Activated T-cell treated with anti-CD3 and anti-CD28 coated beads for 1 hour (primary cell): Measurements from ENCODE around the gene TMEM154.
"Not testable (repeated sequence)": the region's sequence is repeated elsewhere in the genome, so short reads cannot be mapped to it uniquely, and the experiment has no call there.

Experiments
- DNase-seq: peaks from one replicate; pipeline ENCODE4 v3.0.0-alpha.2; 2020; ENCODE audit warnings: low read depth

The TMEM154 gene

GRCh38 chr4:152667781-152668180 is 12.0 kb downstream of the TMEM154 start:
- no peak for DNase-seq

DNA sequence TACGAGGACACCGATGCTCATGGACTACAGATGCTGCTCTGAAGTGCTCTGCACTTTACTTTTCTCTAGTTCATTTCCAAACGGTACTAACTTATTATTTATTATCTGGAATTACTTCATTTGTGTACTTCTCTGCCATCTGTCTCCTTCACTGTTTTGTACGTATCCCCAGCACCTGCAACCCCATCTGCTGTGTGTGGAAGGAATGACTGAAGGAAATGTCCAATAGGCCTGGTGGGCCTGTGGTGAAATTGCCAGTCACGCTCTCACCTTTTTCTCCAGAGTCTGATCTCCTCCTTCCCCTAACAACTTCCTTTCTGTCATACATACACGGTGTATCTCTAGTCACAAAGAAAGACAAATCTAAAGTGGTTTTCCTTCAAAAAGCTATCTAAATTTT is 12.9 kb downstream of the TMEM154 start:
- DNase-seq, result no peak

- DNase-seq, result no peak
Observed at GRCh38 chr4:152665691-152666395, 14.0 kb downstream of the TMEM154 start.

- DNase-seq, result not testable (repeated sequence)
Observed at GRCh38 chr4:152664067-152664378, 15.8 kb downstream of the TMEM154 start.

DNA sequence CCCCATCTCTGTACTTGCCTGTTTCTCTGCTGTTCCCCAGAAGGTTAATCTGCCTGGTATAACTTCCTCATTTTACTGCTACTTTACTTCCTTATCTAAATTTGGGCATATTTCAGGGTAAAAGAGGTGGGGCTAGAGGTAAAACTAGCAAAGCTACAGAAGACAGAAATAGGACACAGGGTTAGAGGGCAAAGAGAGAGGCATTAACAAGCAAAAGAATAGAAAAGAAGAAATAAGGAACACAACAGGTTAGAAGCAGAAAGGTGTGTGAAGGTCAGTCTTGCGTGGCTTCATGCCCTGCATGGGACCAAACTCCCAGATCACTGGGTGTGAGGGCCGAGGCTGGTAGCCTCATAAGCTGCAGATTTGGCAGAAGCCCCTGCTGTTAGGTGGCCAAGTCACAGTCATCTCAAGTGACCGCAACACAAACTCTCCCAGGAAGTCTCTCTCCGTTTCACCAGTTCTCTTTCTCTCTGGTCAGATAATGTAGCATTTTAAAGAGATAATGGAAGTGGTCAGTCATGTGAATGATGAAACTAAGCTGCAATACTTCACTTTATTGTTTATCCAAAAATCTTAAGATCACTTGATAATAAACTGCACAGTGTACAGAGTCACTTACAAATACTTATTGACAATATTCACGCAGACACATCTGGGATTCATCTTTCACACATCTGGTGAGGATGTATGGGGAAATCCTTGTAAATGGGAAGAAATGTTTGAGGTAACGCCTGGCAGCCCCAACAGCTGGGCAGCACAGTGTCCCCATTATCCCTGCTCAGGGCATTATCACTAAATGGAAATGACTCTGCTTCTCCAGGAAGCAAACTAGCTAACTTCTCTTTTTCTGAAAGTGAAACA is 16.4 kb downstream of the TMEM154 start:
- DNase-seq, result no peak

DNA sequence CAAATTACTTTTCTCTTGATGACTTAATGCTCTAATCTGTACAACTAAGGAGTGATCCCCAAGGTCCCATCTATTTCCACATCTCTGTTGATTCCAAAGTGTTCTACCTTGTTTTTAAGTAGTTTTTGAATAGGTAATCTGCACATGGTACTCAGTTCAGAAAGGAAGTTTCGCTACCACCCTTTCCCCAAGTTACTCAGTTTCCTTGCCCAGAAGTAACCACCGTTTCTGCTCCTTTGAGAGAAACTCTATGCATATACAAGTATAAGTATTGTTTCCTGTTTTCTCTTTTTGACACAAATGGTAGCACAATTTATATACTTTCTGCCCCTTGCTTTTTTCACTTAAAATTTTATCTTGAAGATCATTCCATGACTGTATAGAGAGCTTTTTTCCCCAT is 18.1 kb downstream of the TMEM154 start:
- no peak for DNase-seq

GRCh38 chr4:152660526-152660925 is 19.3 kb downstream of the TMEM154 start:
- DNase-seq, result no peak

DNA sequence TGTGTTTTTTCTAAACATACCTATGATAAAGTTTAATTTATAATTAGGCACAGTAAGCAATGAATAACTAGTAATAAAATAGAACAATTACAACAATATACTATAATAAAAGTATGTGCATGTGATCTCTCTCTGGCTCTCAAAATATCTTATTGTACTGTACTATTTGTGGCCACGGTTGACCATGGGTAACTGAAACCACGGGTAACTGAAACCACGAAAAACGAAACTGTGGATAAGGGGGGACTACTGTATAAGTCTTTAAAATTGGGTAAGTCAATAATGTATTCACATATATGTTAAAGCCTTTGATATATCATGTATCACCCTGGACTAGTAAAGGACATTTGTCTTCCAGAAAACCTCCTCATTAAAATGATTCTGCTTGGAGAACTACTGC is 20.0 kb downstream of the TMEM154 start:
- no peak for DNase-seq

DNA sequence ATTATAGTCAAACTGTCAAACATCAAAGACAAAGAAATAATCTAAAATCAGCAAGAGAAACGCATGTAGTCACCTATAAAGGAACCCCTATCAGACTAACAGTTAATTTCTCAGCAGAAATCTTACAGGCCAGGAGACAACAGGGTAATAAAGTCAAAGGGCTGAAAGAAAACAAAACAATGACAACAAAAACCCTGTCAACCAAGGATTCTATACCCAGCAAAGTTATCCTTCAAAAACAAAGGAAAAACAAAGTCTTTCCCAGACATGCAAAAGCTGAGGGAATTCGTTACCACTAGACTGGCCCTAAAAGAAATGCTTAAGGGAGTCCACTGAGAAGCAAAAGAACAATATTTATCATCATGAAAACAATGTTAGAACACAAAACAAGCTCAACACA is 22.1 kb downstream of the TMEM154 start:
- DNase-seq, result no peak

DNA sequence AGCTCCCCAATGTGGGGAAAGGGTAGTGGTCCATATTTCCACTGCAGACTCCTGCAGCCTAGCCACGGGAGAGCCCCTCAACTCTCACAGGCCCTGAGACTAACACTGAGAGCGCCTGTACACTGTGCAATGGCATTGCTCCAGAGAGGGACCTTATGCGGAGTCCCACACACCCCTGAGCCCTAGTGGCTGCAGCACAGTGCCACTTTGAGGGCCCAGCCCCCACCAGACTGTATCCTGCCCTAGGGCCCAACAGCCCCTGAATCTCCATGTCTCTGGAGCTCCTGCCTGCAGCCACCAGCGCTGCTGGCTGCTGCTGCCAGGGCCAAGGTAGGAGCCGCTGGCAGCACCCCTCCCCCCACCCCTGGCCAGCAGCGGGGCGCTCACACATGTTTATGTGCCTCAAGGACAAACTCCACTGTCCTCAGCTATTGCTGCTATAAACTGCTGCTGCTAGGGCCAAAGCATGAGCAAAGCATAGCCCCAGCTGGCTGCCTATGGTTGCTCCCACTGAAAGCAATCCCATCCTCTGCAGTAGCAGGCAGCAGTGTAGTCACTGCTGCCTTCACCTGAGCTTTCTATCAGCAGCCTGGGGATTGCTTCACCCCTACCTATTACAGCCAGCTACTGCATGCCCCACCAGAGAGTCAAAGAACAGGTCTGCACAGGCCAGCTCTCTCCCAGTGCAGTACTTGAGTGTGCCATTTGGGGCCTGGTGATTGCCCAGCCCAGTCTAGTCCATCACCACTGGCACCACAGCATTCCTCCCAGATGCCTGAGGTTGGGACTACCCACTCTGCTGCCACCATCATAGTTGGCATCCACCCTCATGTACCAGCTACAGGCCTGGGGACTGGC is 24.3 kb downstream of the TMEM154 start:
- no peak for DNase-seq

DNA sequence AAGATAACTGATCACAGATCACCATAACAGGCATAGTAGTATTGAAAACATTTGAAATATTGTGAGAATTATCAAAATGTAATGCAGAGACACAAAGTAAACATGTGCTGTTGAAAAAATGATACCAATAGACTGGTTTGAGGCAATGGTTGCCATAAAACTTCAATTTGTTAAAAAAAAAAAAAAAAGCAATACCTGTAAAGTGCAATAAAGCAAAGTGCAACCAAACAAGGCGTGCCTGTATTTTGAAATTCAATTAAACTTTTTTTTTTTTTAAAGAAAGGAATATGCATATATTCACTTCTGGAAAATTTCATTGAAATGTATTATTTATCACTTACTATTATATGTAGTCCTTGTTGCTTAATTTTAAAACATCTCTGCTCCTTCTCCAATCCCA is 27.7 kb downstream of the TMEM154 start:
- DNase-seq, result no peak

DNA sequence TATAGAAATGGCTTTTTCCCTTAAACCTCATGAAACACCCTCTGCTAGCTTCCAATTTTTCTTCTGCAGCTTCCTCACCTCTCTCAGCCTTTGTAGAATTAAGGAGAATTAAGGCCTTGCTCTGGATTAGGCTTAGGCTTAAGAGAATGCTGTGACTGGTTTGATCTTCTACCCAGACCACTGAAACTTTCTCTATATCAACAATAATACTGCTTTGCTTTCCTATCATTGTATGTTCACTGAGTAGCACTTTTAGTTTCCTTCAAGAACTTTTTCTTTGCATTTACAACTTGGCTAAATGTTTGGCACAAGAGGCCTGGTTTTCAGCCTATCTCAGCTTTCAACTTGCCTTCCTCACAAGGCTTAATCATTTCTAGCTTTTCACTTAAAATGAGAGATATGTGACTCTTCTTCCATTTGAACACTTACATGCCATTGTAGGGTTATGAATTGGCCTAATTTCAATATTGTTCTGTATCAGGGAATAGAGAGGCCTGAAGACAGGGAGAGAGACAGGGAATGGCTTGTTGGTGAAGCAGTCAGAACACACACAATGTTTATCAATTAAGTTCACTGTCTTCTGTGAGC is 28.2 kb downstream of the TMEM154 start:
- no peak for DNase-seq

GRCh38 chr4:152646221-152646620 is 33.6 kb downstream of the TMEM154 start:
- DNase-seq, result no peak

DNA sequence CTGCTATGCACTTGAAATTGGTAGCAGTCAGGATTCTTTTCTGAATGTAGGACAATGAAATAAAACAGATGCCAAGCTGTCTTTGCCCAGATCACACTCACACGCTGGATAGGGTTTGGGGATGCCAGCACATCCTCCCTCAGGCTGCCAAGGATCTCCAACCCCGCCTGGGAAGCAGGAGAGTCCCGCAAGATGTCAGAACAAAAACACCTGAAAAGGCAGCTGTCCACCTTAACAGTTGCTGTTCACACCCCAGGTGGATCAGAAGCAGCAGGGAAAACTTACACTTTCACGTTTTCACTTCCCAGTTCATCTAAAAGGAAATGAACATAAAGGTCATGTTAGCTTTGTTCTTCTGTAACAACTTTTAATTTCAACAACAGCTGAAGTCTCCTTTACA is 35.7 kb downstream of the TMEM154 start:
- no peak for DNase-seq

DNA sequence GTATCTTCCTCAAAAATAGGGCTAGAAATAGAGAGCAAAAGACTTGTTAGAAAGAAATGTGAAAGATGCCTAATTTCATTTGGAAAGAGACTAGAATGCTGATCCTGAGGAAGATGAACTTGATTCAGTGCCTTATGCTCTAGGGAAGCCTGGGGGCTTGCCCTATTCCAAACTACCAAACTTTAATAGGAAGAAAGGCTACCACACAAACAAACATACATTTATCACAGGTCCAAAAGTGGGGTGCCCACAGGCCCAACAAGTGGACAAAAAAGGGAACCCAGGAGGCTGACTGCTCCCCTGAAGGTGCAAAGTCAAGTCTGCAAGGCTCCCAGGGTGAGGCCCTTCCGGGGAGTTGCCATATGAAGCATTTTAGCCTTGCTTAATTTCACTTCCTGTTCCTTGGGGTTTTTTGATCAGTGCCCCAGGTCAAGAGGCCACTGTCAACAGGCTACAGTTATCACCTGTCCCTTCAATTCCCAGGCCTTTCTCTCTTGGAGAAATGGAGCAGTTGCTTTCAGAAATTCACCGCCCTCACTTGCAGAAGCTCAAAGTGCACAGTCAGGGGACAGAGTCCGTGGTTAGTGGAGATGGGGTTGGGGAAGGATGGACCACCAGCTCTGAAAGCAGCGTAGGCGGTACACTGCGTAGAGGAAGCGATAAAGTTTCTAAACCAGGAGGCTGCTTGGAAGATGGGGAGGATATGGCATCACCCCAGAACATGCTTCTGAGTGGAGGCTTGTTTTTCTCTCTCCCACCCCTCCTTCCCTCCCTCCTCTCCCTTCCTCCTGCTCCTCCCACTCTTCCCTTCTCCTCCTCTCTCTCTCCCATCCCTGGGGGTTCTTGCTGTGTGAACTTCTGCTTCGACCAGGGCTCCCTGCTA is 36.4 kb downstream of the TMEM154 start:
- no peak for DNase-seq

DNA sequence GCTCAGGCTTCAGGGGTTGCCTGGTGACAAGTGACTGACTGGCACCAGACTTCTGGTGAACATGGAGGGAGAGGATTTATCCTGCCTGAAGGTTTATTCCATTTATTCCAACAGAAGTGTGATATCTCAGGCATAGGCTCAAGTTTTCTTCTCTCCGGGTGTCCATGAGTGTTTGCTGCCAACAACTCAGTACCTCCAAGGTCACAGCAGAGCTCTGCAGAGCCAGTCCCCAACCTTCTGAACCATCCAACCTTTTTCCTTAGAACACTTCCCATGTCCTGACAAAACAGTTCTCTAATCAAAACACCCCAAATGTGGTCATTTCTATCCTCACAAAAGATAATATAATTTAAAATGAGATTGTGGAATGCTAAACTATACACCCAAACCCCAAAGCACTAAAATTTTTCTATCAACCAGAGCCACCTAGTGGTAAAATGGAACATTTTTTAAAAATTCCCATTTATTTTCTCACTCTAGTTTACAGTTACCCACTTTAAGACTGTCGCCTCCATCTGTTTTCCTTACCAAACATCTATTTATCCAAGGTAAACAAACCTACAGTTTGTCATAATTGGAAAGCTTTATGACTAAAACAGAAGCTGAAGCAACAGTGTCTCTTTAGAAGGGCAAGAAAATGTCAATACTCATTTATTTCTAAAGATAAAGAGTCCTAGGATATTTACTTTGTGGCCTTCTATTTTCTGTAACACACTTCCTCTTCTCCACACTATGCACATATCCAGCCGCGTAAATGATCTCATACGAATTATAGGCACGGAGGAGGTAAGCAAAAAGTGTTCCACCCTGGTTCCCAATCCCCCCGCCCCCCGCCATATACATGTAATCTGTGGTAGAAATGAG is 39.5 kb downstream of the TMEM154 start:
- no peak for DNase-seq

GRCh38 chr4:152635851-152636250 is 43.9 kb downstream of the TMEM154 start:
- no peak for DNase-seq

DNA sequence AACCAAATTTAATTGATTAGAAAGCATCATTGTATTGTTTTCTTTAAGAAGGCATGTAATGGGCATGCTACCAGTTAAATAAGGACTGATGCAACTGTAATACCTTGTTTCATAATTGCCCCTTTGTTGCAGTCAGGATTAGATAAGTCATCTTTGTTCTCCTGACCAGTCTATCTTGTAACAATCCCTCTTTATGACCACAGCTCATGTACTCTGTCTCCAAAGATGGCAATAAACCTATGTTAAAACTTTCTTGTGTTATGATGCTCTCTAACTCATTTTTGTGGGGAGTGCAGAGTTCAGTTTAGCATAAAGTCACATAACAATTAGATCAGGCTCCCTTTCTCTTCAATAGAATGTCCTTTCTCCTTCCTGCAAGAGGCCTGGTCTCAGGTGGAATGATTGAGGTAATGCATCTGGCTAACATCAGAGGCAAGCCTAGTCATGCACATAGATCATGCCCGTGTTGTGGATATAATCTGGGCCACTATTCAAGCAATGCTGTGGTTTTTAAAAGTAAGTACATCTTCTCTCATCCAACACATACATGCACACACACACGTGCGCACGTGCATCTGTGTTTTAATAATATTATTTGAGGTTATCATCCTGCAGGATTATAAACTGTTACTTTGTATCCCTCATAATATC is 45.6 kb downstream of the TMEM154 start:
- no peak for DNase-seq

DNA sequence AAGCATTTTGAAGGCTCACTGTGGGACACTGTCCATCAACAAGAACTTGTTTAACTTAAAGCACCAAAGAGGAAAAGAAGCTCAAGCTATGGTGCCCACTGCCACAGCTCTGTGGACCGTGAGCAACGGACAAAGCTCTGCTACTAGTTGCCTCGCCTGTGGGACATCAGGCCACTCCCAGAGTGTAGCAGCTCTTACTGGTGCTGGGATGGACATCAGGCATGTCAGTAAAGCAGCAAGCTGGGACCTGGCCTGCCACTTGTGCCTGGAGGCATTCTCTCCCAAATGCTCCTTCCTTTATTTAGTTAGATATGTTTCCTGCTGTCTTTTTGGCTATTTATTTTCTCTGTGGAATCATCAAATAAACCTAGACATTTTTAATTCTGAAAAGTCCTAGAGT is 46.7 kb downstream of the TMEM154 start:
- DNase-seq, result no peak

DNA sequence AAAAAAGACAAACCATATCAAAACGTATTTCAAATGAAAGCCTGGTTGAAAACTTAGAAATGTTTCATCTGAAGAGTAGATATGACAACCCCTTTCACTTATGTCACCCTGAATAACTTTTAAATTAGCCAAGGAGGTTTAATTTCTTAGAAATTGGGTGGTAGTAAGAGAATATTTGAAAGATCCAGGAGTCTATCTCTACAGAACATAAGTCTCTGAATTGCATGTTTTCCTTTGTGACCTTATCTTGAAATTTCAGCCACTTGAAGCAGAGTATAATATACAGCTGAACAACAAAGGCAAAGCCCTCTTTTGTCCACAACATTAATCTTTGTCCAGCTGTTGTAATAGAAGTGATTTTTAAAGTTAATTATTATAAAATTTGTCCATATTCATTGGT is 49.5 kb downstream of the TMEM154 start:
- DNase-seq, result no peak
